Activated CD4-positive, alpha-beta T cell treated with anti-CD3 and anti-CD28 coated beads, Interleukin-10, Interleukin-2, amounts not matched to agents 100 ng/mL and 50 ng/mL, durations not matched to agents 16 hours and 8 hours (primary cell): ENCODE results near the gene NGFR.

Source experiments
- DNase-seq: peaks from one replicate; pipeline ENCODE4 v3.0.0-alpha.2; 2020

The NGFR gene, protein sequence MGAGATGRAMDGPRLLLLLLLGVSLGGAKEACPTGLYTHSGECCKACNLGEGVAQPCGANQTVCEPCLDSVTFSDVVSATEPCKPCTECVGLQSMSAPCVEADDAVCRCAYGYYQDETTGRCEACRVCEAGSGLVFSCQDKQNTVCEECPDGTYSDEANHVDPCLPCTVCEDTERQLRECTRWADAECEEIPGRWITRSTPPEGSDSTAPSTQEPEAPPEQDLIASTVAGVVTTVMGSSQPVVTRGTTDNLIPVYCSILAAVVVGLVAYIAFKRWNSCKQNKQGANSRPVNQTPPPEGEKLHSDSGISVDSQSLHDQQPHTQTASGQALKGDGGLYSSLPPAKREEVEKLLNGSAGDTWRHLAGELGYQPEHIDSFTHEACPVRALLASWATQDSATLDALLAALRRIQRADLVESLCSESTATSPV

DNA sequence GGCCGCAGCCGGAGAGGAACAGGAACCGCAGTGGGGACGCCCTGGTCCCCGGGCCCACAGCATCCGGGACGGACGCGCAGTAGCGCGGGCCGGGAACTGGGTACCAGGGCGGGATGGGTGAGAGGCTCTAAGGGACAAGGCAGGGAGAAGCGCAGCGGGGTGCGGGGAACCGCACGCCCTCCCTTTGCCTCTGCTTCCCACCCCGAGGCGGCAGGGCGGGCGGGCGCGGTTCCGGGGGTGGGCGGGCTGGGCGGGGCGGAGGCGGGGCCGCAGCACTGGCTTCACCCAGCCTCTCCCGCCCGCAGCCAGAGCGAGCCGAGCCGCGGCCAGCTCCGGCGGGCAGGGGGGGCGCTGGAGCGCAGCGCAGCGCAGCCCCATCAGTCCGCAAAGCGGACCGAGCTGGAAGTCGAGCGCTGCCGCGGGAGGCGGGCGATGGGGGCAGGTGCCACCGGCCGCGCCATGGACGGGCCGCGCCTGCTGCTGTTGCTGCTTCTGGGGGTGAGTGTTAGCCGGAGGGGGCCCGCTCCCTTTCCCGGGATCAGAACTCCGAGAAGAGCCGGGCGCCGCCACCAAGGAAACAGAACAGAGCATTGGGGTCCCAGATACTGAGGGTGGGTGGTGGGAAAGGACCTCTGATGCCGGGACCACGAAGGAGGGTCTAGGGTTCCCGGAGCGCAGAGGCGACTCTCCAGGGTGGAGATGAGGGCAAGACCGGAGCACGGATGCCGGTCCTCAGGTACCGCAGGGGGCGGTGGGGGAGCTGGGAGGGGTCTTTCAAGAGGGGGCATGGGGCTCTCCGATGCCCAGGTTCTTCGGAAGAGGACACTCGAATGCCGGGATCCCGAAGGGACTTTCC is at the start of gene NGFR:
Gene NGFR (plus strand): TSS at position 308 of the 856 bp plus-strand sequence. CDS start 125 bp downstream, at position 433.
- DNase-seq = peak; percentile 47

DNA sequence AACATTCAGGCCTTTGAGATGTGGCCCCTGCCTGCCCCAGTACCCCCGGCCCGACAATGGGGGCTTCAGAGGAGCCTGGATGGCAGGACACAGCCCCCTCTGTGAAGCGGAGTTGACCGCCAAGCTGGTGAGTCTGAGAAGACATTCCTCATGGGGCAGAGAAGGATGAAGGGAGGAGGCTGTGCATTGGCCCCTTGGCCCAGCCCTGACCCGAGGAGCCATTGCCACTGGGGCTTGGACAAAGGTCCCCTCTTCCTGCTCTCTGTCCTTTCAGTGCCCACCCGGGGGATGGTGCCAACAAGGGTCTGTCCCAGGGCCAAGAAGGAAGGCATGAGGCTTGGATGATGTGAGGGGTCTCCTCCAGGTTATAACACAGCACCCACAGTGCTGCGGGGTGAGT is 49.5 kb upstream of the NGFR start:
- DNase-seq = no peak

DNA sequence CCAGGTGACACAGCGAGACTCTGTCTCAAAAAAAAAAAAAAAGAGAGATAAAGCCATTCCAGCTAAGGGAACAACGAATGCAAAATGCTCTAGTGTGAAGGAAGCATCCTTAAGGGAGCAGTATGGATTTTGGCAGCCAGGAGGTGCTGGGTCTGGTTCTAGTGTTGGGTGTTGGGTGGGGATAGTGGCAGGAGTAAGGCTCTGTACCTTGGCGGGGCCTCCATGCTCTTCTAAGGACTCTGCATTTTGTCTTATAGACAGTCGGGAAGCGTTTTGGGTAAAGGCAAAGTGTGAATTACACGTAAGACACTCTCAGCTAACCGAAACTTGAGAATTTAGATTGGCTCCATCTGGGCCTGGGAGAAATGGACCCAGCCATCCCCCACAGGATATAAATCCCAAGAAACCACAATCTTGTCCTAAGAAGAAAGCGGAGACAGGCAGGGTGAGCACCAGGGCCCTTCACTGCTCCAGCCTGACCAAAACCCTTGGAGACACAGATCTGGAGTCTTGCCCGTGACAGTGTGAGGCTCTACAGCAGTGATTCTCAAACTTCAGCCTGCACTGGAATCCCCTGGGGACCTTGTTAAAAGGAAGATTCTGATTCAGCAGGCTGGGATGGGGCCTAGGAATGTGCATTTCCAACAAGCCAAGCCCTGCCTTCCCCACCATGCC is 47.3 kb upstream of the NGFR start:
- DNase-seq = no peak

DNA sequence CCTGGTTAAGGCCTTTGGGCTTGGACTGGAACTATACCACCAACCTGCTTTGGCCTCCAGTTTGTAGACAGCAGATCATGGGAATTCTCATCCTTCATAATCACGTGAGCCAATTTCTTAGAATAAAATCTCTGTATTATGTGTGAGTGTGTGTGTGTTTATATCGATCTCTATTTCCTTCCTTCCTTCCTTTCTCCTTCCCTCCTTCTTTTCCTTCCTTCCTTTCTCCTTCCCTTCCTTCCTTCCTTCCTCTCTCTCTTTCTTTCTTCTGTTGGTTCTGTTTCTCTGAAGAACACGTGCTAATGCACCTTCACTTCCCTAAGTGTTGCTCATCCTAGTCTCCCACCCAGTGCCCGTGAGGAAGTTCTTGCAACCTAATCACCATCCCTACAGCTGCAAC is 44.9 kb upstream of the NGFR start:
- no peak for DNase-seq

DNA sequence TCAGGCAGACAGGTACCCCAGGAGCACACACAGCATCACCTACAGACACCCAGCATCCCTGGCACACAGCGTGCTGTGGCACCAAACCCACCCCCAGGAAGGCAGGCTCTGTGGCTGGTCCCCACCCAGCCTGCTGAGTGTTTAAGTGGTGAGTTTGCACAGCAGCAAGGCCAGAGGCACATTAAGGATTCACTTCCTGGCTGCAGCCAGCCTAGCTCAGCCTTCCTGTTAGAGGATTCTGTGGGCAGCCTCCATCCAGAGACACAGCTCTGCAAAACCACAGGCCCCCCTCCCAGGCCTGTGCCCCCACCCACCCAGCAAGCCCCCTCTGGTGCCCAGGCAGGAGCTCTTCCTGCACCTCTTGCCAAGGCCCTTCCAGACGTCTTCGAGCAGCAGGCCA is 44.4 kb upstream of the NGFR start:
- no peak for DNase-seq

DNA sequence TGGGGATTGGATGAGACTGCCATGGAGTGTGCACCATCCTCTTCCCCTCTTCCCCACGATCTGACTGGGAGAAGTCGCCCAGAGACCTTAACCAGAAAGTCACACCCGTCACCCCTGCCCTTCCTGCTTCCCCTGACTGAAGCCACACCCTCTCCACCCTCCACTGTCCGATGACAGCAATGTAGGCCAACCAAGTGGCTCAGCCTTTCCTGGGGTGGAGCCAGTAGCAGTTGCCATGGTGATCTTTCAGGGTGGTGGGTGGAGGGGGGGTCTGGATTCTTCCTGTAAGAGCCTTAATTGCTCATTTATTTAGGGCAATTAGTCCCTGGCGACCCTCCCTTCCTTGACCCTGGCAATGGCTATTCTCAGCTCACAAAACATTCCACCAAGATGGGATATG is 42.9 kb upstream of the NGFR start:
- DNase-seq = no peak

DNA sequence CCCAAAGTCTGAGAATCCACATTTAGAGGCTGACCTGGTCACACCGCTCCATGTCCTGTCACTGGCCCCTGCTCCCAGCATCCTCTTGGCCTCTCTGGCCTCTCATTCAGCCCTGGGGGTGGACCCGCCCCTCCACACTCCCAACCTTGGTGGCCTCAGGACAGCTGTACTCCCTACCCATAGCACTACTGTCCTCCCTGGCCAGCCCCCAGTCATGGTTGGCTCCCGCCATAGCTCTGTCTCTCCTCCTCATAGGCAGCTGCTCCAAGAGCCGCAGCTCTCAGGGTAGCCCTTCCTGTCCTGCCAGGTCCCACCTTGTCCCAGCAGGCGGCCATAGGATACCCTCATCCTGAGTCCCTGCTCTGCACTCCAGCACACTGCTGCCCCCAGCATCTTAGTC is 42.4 kb upstream of the NGFR start:
- no peak for DNase-seq

DNA sequence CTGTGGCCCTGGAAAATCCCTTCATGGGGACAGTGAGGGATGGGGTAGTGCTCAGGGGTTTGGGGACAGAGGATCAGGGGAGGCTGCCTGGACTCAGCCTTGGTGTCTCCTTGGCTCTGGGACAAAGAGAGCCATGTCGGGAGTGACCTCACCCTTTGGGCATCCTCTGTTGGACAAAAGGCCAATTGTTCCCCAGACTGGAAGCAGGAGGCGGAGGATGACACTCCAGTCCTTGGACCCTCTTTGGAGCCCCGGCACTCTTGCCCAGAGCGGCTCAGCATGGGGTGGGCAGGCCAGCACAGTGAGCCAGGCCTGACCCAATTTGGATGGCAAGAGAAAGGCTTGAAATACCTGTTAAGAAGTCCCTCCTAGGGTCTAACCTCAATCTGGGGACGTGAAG is 41.0 kb upstream of the NGFR start:
- no peak for DNase-seq

DNA sequence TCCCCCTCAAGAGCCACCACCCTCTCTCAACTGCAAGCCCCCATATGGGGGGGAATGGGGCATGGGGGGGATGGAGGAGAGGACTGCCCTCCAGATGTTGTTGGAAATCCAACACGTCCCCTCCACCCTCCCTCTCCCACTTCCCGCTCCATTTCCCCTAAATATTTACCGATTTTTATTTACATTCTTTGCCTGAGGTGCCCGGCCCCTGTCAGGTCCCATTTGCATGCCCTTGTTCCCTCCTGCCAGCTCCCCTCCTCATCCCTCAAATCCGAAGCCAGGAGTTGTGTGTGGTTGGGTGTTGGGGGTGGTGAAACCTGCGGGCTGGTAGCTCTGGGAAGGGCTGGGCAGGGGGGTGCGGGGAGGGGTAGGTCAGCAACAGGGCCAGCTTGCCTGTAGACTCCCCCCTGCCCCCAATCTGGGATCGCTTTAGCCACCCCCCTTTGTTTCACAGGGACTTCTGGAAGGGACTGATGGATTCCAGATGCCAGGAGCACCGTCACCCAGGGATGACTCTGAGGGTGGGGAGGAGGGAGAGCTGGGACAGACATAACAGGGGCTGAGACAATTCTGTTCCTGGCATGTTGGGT is 39.7 kb upstream of the NGFR start:
- no peak for DNase-seq

DNA sequence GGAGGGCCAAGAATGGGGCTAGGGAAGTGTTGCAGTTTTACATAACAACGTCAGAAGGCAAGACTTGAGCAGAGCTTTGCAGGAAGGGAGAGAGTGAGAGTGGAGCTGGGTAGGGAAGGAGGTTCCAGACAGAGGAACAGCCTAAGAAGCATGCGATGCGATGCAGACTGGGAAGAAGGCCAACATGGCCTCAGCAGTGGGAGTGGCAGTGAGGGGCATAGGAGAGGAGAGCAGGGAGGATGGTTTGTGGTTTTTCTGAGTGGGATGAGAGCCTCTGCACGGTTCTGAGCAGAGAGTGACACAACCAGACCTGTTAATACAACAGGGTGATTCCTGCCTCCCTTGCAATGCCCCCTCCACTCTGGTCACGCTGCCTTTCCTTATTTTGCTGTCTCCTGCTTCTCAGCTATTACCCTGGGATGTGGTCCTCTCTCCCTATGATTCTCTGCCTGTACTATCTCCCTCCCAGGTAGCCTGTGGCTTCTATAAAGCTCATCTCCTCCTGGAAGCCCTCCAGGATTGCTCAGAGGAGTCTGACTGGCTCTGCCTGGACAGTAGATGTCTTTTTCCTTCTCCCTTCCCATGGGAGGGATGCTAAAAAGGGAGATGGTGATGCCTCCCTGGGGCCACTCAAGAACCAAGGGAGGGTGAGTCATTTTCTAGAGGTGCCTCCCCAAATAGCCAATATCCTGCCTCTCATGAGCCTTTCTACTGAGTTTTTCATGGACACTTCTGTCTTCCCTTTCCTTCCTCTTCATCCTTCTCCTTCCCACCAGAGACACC is 38.7 kb upstream of the NGFR start:
- DNase-seq = no peak

DNA sequence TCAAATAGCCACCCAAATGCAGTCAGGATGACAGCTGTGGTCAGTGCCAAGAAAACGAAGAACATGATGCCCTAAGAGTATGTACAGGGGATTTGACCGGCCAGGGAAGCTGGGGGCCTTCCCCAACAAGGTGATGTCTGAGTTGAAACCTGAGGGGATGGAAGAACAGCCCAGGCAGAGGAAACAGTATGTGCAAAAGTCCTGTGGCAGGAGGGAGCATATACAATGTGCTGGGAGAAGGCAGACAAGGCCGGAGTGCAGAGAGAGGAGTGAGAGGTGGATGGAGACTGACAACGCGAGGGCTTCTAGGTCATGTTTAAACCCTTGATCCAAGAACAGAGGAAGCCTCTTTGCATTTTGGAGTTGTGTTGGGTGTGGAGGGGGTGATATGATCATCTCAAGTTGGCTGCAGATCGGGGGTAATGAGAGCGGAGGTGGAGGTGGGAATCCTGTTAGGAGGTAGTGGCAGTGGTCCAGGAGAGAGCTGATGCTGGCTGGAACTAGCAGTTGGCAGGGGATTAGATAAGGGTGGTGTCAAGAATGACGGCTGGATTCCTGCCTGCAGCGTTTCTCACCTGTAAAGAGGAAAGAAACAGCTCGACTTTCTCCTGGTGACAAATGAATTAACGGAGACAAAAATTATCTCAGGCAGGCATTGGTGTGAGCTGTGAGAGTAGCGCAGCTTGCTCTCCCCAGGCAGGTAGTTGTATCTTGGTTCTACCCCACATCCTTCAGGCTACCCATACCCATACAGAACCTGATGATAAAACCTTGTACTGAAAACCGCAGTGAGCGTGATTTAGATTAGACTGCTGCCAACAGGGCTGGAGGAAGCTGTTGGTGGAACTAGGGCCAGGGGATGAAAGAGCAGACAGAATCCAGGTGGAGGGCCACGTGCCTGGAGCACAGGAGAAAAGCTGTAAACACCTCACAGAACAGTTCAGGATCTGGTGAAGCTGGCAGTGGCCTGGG is 37.2 kb upstream of the NGFR start:
- DNase-seq = no peak

DNA sequence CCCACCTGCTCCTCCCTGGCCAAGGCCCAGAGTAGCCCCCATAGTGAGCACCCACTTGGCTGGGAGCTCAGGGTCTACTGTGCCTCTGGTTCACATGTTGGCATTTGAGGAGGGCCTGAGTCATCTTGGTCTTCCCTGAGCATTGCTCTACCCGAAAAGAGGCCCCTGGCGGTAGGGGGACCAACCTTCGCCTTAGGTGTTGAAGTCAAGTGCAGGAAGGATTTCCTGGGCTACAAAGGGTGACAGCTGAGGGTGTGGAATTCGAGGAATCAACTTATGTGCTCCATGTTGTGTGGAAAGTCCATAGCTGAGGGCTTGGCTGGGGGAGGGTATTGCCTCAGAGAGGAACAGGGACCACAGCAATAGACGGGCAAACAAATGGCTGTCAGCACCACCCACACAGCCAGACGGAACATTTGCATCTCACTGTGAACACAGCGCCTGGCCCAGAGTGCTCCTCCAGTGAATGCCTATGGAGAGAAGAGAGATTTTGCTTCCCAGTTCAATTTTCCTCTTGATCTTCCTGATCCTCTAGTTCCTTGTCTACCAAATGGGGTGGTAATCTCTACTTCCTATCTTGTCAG is 35.6 kb upstream of the NGFR start:
- DNase-seq = no peak

DNA sequence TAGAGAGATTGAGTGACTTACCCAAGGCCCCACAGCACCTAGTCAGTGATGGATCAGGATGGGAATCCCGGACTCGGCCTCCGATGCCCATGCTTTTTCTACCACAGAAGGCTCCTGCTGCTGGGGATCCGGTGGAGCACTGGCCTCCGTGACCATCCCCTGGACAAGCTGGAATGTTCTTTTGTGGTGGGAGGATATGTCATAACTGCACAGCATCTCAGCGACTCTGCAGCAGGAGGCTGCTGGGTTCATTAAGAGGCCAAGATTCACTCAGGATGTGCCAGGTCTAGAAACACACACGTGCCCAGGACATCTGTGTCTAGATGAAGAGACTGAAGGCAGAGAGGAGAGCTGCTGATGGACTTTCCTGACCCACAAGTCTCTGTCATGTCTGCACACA is 34.7 kb upstream of the NGFR start:
- no peak for DNase-seq

DNA sequence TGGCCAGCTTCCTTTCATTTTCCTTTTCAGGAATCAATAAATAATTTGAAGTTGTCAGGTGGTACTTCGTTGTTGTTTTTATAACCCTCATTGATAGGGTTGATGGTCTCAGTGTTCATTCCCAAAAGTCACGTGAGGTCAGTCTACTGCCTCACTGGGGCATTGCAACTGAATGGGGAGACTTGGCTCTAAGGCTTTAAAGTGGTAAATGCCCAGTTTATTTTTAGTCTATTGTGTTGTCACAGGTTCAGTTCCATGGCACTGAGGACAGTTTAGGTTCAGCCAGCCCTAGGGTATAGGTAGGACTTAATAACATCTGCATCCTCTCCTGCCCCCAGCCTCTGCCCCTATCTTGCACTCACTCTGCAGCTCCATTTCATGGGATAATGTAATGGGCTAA is 33.5 kb upstream of the NGFR start:
- DNase-seq = no peak

DNA sequence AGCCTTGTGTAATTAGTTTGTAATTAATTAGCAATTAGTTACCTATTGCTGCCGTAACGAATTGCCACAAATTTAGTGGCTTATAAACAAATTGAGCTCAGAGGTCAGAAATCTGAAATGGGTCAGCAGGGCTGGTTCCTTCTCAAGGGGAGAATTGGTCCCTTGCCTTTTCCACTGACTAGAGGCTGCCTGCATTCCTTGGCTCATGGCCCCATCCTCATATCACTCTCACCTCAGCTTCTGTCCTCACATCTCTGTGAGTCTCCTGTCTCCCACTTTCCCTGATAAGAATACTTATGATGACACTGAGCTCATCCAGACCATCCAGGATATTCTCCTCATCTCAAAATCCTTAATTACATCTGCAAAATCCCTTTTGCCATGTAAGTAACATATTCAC is 31.0 kb upstream of the NGFR start:
- DNase-seq = no peak

DNA sequence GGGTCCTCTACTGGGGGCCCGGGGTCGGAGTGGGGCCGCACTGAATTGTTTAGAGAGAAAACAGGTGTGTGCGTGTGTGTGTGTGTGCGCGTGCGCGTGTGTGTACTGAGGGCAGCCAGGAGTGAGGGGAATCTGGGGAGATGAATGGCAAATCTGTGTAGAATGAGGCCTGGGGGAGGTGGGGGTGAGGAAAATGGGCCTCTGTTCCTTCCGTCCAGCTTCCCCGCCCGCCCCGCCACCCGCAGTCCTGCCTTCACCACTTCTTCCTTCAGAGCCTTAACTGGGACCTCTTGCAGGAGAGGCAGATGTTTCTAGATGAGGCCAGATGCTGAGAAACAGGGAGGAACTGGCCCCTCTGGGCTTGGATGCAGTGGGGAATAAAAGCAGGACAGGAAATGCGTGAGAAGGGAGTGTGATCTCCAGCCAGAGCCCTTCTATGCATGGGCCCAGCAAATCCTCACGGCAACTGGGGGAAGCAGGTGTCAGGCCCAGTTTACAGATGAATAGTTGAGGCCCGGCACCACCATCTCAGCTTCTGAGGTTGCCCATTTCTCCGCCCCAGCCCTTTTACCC is 29.7 kb upstream of the NGFR start:
- no peak for DNase-seq

DNA sequence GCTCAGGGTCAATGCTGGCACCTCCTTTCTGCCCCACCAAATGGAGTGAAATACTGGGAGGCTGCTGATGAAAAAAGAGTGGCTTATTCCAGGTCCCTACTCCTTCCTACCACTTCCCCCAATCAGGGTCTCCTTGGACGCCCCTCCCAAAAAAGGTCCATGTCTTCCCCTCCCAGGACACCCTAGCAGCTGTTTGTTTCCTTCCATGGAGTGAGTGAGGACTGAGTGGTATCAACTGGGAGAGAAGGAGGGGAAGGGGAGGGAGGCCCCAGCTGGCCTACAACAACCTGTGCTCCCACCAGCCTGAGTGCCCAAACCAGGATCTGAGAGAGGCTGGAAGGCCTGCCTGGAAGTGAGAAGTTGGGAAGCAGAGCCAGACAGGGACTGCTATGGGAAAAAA is 28.7 kb upstream of the NGFR start:
- no peak for DNase-seq

DNA sequence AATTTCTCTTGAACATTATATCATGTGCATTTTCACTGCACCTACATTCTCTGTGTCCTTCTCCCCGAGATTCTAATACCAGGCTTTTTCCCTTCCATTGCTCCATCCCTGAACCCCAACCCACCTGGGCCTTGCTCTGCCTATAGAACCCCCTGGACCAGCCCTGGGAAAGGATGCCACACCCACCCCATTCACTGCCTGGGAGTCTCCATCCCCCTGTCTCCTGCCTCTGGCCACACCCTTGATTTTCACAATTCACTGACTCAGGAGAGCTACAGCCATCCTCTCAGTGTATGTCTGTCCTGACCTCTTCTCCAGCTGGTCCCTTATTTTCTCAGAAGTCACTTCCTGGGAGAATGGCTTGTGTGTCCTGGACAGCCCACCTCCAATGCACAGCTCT is 27.9 kb upstream of the NGFR start:
- no peak for DNase-seq

DNA sequence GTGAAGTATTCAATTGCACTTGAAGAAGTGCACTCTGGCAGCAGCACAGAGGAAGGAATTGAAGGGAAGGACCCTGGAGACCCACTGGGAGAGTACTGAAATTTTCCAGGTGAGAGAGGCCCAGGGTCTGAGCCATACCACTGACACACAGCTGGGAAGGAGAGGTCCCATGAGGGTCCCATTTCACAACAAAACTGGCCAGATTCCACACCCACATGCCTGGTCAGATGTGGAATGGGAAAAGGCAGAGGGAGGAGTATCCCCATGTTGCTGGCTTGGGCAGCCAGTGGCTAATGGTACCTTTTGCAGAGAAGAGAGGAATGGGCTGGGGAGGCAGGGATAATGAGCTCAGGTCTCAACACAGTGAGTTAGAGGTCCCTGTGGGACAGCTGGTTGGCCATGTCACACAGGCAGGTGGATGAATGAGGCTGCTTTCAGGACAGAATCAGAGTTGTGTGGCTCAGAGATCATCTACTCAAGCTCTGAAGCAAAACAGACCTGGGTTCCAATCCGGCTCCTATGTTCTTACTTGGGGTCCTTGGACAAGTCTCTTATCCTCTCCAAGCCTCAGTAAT is 26.2 kb upstream of the NGFR start:
- DNase-seq = no peak
